DMS 273 (cell line): ENCODE results near the gene PTGIS.

ENCODE experiments used
- DNase-seq: peaks from one replicate; lab custom pipeline; 2025; ENCODE audit not compliant: unreplicated experiment; lab: John Stamatoyannopoulos, UW

Gene PTGIS

GRCh38 chr20:49532285-49532946 lies 35.5 kb downstream of the PTGIS start:
- DNase-seq: no peak

GRCh38 chr20:49529470-49529869 lies 38.5 kb downstream of the PTGIS start:
- no peak for DNase-seq

- no peak for DNase-seq
These were observed 41.4 kb downstream of the PTGIS start for GRCh38 chr20:49526568-49526967.

- DNase-seq: no peak
These were observed 41.9 kb downstream of the PTGIS start for GRCh38 chr20:49526056-49526455.

GRCh38 chr20:49523767-49524360 lies 44.1 kb downstream of the PTGIS start:
- no peak for DNase-seq

GRCh38 chr20:49521356-49521755 lies 46.6 kb downstream of the PTGIS start:
- no peak for DNase-seq

- peak; percentile 15 for DNase-seq
These were observed 48.1 kb downstream of the PTGIS start for GRCh38 chr20:49519777-49520359.

GRCh38 chr20:49519212-49519712 lies 48.7 kb downstream of the PTGIS start:
- DNase-seq: no peak

- no peak for DNase-seq
These were observed 49.4 kb downstream of the PTGIS start for GRCh38 chr20:49518576-49518975.

GRCh38 chr20:49517805-49518100 lies 50.2 kb downstream of the PTGIS start:
- DNase-seq: no peak

- DNase-seq: peak; percentile 74
These were observed 50.8 kb downstream of the PTGIS start for GRCh38 chr20:49516916-49517804.

- peak; percentile 17 for DNase-seq
These were observed 52.4 kb downstream of the PTGIS start for GRCh38 chr20:49515586-49515985.

- no peak for DNase-seq
These were observed 54.4 kb downstream of the PTGIS start for GRCh38 chr20:49513517-49513916.

- no peak for DNase-seq
These were observed 54.9 kb downstream of the PTGIS start for GRCh38 chr20:49513009-49513408.

GRCh38 chr20:49511788-49512525 lies 56.0 kb downstream of the PTGIS start:
- no peak for DNase-seq

- peak; percentile 18 for DNase-seq
These were observed 57.3 kb downstream of the PTGIS start for GRCh38 chr20:49510562-49511122.

GRCh38 chr20:49508435-49509199 lies 59.3 kb downstream of the PTGIS start:
- peak; percentile 84 for DNase-seq

GRCh38 chr20:49507741-49508434 lies 60.0 kb downstream of the PTGIS start:
- peak; percentile 82 for DNase-seq

- peak; percentile 89 for DNase-seq
These were observed 62.4 kb downstream of the PTGIS start for GRCh38 chr20:49505518-49505917.
